Measurements from ENCODE around the gene SNU13.
"Not testable (repeated sequence)": the region's sequence is repeated elsewhere in the genome, so short reads cannot be mapped to it uniquely, and the experiment has no call there.

Gene SNU13

DNA sequence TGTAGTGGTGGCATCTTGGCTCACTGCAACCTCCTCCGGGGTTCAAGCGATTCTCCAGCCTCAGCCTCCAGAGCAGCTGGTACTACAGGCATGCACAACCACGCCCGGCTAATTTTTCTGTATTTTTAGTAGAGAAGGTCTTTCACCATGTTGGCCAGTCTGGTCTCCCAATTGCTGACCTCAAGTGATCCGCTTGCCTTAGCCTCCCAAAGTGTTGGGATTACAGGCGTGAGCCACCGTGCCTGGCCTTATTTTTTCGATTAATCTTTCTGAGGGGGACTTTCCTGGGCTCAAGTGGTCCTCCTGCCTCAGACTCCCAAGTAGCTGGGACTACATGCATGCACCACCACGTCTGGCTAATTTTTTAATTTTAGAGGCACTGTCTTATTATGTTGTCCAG lies 5.6 kb downstream of the SNU13 start:
- Histone ChIP-seq H3K27ac (peak overlapping the region in 13 of 21 experiments; percentile 26 to 91 (median 83)), H3K4me3 (peak overlapping the region in 4 of 7 experiments; percentile 42 to 78 (median 57))

DNA sequence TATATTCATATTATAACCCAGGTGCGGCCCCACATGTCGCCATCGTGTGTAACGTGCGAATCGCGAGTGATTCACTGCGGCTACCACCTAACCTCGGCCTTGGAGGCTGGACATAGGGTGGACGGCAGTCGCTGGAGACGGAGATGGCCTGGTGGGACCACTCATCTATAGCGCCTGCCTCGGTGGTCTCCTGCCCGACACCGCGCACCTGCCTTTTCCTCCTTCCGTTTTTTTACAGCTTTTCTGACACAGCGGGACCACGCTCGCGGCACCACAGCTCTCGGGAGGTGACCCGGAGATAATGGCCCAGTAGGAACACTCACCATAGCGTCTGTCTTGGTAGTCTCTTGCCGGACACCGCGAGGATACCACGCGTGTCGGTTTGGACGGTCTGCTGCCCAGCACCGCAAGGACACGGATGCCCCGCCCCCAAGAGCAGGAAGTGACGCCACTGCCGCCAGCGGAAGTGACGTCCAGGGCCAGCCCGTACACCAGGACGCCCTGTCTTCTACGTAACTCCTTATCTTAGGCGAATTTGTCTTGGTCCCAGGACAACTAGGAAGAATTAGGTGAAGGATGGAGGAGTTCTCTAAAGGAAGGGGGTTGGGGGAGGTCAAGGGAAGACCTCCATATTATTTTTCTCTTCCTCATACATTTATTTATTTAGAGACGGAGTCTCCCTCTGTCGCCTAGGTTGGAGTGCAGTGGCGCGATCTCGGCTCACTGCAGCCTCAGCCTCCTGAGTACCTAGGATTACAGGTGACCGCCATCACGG lies 6.4 kb downstream of the SNU13 start:
- H3K27ac ChIP-seq, result peak overlapping the region; percentile 8 to 91 (median 79)
- peak overlapping the region; percentile 42 to 78 (median 58) for H3K4me3 ChIP-seq

DNA sequence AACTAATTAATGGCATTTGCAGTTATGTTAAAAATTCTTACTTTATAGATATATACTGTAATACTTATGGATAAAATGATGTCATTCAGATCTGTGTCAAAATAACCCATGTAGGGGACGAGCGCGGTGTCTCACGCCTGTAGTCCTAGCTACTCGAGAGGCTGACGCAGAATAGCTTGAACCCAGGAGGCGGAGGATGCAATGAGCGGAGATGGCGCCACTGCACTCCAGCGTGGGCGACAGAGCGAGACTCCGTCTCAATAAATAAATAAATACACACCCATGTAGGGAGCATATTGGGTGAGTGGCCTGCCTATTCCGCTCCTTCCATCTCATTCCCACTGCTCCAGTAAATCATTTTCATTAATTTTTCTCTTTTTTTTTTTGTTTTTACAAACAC lies 7.1 kb downstream of the SNU13 start:
- H3K27ac ChIP-seq, result peak overlapping the region in 13 of 21 experiments; percentile 17 to 91 (median 80)
- H3K4me3 ChIP-seq, result peak overlapping the region; percentile 42 to 78 (median 58)

DNA sequence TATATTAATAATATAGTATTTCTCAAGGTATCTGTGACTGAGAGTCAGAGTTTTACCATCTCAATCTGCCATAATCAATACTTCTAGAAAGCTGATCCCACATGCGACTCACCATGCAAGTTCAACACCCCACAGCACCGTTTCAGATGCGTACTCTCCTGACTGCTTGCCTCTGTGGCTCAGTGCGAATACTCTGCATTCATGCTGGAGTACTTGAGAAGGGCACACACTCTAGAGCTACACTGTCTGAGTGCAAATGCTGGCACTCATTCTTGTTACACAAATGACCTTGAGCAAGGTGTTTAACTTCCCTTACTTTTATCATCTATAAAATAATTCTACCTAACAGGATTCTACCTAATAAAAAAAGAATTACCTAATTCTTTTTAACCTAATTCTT lies 12.5 kb downstream of the SNU13 start:
- Histone ChIP-seq H3K27ac (no peak overlapping the region), H3K4me3 (no peak overlapping the region)

DNA sequence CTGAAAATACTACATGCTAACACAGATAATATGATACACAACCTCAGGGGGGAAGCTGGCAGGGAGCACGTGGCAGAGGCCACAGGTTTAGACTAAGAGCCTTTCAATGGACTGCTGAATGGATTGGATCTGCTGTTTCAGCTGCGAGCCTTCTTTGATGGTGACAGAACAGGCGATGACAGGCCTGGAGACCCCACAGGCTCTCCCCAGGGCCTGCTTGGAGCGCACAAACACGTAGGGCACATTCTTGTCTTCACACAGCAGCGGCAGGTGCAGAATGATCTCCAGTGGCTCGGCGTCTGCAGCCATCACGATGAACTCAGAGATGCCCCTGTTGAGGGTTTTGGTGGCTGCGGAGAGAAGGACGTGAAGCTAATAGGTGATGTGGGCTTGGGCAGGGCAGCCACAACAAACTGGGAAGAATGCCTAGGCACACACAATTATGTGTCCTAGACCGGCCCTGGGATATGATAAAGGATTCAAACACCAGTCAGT lies 13.8 kb downstream of the SNU13 start:
- H3K27ac ChIP-seq, result peak overlapping the region in 1 of 21 experiments; percentile 11

DNA sequence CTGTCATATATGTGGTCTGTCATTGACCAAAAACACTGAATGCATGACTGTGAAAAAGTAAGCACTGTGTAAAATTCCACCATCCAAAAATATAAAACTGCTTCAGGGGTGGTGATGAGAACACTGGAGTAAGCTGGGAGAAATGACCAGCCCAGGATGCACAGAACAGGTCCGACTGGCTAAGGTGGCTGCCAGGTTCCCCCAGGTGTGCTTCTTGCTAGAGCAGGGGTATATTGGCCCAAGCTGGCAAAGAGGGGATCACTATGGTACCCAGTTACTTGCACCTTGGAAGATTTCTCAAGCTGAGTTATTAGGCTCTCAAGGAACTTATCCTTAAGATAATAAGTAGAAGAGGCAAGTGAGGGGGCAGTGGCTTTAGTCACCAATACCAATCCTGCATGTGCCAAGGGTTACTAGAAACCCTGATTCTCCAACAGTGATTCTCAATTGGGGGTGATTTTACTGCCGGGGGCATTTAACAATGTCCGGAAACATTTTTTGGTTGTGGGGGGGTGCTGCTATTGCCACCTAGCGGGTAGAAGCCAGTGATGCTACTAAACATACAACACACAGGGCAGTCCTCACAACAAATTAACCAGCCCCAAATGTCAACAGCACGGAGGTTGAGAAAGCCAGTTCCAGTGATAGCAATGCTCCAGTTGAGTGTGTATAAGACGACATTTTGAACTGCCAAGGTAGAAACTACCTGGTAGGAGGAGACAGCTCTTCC lies 15.7 kb downstream of the SNU13 start:
- Histone ChIP-seq H3K4me3 (no peak overlapping the region), H3K27ac (no peak overlapping the region)

More for the DNA sequence above, 13.8 kb downstream of the SNU13 start:
- H3K4me3 ChIP-seq, result no peak overlapping the region

DNA sequence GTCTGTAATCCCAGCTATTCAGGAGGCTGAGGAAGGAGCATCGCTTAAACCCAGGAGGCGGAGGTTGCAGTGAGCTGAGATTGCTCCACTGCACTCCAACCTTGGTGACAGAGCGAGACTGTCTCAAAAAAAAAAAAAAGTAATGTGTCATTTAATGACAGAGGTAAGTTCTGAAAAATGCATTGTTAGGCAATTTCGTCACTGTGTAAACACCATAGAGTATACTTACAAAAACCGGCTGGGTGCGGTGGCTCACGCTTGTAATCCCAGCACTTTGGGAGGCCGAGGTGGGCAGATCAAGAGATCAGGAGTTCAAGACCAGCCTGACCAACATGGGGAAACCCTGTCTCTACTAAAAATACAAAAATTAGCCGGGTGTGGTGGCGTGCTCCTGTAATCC lies 16.6 kb downstream of the SNU13 start:
- H3K27ac ChIP-seq, H3K4me3 ChIP-seq: not testable (repeated sequence)

DNA sequence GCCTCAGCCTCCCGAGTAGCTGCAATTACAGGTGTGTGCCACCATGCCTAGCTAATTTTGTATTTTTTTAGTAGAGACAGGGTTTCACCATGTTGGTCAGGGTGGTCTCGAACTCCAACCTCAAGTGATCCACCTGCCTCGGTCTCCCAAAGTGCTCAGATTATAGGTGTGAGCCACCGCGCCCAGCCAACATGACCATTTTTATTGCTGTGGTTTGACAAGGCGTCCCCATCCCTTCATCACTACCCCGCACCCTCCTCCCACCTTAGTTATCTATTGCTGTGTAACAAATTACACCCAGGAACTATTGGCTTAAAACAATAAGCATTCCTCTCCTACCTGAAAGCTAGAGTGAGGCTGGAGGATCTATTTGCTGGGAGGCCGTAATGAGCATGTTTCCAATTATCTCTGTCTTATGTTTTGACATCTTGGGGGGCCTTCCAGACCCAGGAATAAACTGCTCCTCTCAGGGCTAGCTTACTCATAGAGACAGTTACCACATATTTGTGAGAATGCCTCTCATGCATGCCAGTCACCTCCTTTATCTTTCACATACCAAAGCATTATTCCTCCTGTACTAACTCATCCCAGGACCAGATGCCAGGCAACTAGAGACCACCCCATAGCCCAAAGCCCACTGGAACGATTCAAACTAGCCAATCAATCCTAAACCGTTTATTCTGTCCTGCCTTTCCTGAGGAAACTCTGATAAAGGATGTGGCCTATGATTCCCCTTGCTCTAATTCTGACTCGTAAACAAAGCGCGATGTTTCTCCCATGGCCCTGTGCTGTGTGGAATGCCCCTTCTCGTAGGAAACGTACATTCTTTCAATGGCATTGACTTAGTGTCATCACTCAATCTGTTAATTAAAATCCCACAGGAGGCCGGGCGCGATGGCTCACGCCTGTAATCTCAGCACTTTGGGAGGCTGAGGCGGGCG lies 19.4 kb downstream of the SNU13 start:
- Histone ChIP-seq H3K27ac (peak overlapping the region in 9 of 21 experiments; percentile 2 to 91 (median 37)), H3K4me3 (no peak overlapping the region)

DNA sequence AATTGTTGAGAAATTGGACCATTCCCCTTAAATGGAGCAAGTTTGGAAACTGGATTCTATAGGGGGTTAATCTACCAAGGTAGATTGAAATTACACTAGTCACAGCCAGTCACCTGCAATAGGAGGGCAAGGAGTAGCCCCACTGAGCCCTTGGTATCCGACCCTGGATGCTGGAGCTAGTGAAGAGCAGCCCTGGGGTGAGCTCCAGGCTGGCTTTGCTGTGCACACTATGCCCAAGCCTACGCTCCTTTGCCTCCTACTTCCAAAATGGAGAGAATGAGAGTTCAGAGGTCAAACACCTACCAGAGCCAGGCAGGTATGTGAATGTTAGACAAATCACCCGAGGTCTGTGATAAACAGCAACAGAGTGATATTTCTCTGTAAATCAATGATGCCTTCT lies 23.7 kb downstream of the SNU13 start:
- H3K4me3 ChIP-seq, result no peak overlapping the region
- no peak overlapping the region for H3K27ac ChIP-seq

DNA sequence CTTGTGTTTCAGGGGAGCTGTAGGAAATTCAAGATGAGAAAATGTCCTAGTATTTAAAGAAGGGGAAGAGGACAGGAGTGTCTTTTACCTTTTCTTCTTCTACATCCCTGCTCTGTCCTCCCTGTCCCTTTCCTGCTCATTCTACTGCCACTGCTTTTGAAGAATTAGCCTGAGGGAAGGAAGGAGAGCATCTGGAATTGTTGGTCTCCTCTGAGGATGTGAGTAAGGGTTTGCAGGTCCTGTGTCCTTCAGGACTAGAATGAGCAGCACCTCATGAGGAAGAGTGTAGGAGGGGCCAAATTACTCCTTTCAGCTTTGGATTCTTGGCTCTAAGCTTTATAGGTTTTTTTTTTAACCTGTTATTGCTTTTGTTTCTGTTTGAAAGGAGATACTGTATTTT lies 24.2 kb downstream of the SNU13 start:
- Histone ChIP-seq H3K4me3 (no peak overlapping the region), H3K27ac (no peak overlapping the region)

DNA sequence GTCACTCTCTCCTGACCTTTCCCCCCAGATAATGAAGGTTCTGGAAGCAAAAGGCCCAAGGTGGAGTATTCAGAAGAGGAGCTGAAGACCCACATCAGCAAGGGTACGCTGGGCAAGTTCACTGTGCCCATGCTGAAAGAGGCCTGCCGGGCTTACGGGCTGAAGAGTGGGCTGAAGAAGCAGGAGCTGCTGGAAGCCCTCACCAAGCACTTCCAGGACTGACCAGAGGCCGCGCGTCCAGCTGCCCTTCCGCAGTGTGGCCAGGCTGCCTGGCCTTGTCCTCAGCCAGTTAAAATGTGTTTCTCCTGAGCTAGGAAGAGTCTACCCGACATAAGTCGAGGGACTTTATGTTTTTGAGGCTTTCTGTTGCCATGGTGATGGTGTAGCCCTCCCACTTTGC lies 25.1 kb downstream of the SNU13 start:
- H3K27ac ChIP-seq, result not testable (repeated sequence)

DNA sequence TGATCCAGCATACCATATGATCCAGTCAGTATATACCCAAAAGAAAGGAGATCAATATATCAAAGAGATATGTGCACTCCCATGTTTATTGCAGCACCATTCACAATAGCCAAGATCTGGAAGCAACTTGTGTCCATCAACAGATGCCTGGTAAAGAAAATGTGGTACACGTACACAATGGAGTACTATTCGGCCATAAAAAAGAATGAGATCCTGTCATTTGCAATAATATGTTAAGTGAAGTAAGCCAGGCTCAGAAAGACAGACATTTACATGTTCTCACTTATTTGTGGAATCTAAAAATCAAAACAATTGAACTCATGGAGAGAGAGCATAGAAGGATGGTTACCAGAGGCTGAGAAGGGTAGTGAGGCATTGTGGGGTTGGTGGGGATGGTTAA lies 27.0 kb downstream of the SNU13 start:
- no peak overlapping the region for H3K4me3 ChIP-seq
- no peak overlapping the region for H3K27ac ChIP-seq

More for the DNA sequence above, 25.1 kb downstream of the SNU13 start:
- H3K4me3 ChIP-seq, result not testable (repeated sequence)

DNA sequence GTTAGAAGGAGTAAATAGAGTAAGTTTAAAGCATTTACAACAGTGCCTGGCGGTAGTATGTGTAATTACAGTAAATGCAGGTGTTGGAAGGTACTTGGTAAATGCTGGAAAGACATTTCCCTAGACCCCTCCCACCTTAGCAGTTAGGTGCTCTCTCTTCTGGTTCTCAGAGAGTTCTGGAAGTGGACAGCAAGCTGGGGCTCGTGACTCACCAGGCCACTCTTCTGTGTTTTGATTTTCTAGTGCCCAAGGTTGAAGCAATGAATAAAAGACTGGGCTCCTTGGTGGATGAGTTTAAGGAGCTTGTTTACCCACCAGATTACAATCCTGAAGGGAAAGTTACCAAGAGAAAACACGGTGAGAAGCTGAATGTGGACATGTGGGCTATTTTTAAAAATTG lies 27.6 kb downstream of the SNU13 start:
- no peak overlapping the region for H3K4me3 ChIP-seq
- H3K27ac ChIP-seq, result no peak overlapping the region

DNA sequence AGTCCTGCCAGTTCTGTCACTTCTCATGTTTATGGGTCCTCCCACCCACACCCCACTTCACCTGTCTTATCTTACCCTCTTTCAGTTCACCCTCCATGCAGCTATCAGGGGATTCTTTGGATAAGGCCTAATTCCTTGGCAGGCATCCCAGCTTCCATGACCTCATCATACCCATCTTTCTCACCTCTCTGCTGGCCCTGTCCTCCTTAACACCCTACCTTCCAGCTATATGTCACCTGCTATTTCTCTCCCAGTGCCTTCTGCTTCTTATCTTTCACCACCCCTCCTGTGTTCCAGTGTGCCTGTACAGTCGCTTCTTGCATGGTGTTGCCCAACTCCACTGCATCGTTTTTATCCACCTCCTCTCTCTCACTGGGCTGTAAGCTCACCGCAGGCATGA lies 28.3 kb downstream of the SNU13 start:
- Histone ChIP-seq H3K27ac (no peak overlapping the region), H3K4me3 (no peak overlapping the region)

DNA sequence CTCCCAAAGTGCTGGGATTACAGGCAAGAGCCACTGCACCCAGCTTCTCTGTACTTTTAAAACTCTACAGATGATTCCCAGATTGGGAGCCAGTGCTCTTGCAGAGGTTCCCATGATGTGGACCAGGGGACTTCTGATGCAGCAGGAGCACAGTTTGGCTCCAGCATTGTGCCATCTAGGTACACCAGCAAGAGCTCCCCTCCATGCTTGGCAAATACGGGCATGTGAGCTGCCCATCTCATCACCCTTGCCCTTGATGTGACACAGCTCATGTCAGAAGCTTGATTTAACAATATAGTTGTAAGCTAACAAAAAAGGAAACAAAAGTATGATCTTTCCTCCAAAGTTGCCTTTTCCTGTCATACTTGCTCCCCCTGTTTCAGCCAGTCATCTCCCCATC lies 28.7 kb downstream of the SNU13 start:
- Histone ChIP-seq H3K4me3 (no peak overlapping the region), H3K27ac (no peak overlapping the region)

DNA sequence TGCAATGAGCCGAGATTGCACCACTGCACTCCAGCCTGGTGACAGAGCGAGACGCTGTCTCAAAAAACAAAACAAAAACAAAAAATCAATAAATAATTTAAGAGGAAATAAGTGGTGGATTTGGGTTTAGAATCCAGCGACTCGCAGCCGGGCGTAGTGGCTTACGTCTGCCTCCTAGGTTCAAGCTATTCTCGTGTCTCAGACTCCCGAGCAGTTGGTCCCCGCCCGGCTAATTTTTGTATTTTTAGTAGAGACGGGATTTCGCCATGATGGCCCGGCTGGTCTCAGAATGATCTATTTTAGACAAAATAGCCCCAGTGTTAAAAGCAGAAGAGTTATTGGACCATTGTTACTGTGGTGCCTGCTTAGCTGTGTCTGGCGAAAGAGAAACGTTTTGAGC lies 29.8 kb downstream of the SNU13 start:
- H3K4me3 ChIP-seq, result no peak overlapping the region
- no peak overlapping the region for H3K27ac ChIP-seq

DNA sequence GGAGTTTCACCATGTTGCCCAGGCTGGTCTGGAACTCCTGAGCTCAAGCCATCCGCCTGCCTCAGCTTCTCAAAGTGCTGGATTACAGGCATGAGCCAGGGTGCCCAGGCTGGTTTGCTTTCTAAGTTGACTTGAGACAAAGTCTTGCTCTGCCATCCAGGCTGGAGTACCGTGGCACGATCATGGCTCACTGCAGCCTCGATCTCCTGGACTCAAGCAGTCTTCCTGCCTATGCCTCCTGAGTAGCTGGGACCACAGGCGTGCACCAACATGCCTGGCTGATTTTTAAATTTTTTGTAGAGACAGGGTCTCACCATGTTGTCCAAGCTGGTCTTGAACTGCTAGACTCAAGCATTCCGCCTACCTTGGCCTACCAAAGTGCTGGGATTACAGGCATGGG lies 31.0 kb downstream of the SNU13 start:
- no peak overlapping the region for H3K4me3 ChIP-seq
- no peak overlapping the region for H3K27ac ChIP-seq

DNA sequence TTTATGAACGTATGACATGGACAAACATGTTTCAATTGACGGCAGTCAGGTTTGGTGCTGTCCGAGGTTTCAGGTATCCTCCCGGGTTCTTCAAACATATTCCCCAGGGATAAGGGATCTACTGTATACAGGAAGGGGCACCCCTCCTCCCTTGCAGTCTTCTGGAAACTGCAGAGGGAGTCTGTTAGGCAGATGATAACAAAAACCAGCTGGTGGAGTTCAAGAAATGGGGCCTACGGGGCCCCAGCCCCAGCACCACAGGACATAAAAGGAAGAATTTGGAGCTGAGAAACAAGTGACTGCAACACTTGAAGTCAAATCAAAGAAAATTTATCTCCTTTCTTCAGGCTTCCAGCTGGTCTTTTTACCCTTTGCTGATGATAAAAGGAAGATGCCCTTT lies 32.1 kb downstream of the SNU13 start:
- no peak overlapping the region for H3K4me3 ChIP-seq
- no peak overlapping the region for H3K27ac ChIP-seq

DNA sequence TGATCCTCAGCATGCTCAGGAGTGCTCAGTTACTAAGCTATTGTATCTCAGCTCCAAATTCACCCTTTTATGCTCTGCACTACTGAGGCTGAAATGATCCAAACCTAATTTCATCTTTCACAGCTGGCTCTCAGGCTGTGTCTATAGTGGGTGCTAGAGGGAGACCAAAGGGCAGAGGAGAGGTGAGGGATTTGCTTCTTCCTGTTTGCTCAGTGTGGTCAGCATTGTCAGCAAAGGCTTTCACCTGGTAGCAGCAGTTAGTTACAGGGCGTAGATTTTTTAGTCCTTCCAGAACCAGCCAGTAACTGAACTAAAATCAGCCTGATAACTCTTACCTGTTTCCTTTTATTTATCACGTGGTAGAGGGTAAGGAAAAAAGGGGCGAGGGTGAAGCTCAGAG lies 34.3 kb downstream of the SNU13 start:
- H3K4me3 ChIP-seq, result no peak overlapping the region

DNA sequence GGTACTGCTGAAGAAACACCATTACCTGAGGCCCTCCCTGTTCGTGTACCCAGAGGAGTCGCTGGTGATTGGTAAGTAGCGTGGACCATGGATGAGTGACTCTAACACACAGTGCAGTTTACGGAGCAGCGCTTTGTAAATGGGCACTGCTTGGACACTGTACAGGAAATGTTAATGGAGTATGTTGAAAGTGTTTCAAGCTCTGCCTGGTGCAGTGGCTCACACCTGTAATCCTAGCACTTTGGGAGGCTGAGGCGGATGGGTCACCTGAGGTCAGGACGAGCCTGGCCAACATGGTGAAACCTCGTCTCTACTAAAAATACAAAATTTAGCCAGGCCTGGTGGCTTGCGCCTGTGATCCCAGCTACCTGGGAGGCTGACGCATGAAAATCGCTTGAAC lies 37.8 kb downstream of the SNU13 start:
- Histone ChIP-seq H3K4me3 (no peak overlapping the region), H3K27ac (no peak overlapping the region)

More for the DNA sequence above, 34.3 kb downstream of the SNU13 start:
- no peak overlapping the region for H3K27ac ChIP-seq

Measured in skin epidermis (tissue), 12 donors.